Pons (tissue), 1 donor: ENCODE data around the gene SLC38A7.
A peak's percentile ranks its signal among the peaks of the same experiment; 100 is the strongest.

ENCODE experiments used
- DNase-seq: peaks from one replicate; pipeline ENCODE4 v3.0.0-alpha.2; 2016; ENCODE audit warnings: low spot score

Gene SLC38A7

GRCh38 chr16:58635502-58635901 is 49.1 kb downstream of the SLC38A7 start:
- DNase-seq, result no peak

- DNase-seq, result no peak
These were observed 50.2 kb downstream of the SLC38A7 start for GRCh38 chr16:58634265-58634802.

- DNase-seq, result peak; percentile 99
These were observed 54.6 kb downstream of the SLC38A7 start, which contains the start of gene CNOT1 for GRCh38 chr16:58629733-58630640. TSS of gene CNOT1 (minus strand) at chr16:58629826. CDS start at chr16:58599337, 30,489 bp downstream.

GRCh38 chr16:58628845-58629732 is 55.5 kb downstream of the SLC38A7 start:
- peak; percentile 38 for DNase-seq

GRCh38 chr16:58624209-58624608 is 60.4 kb downstream of the SLC38A7 start:
- no peak for DNase-seq

- no peak for DNase-seq
These were observed 64.2 kb downstream of the SLC38A7 start for GRCh38 chr16:58620396-58620795.

- DNase-seq, result no peak
These were observed 69.3 kb downstream of the SLC38A7 start for GRCh38 chr16:58615280-58615679.
